NB4 (cell line): ENCODE data around the gene PRM2.

Source experiments
- CTCF ChIP-seq: IDR thresholded peaks from one replicate; pipeline ENCODE4 v1.5.1; 2012; ENCODE audit warnings: low read depth, low read length
- MYC ChIP-seq: IDR thresholded peaks from 2 replicates; pipeline ENCODE4 v1.6.1; 2011; ENCODE audit warnings: low read depth, low read length
- POLR2A ChIP-seq: IDR thresholded peaks from 2 replicates; pipeline ENCODE4 v1.6.1; 2011; ENCODE audit warnings: mild to moderate bottlenecking; ENCODE audit not compliant: insufficient read length; ENCODE audit errors: extremely low read depth

- no peak for TF ChIP-seq CTCF
- TF ChIP-seq POLR2A = no peak
- TF ChIP-seq MYC = no peak
These were observed 19.4 kb upstream of the PRM2 start for GRCh38 chr16:11295672-11296071.
